Neural cell (in vitro differentiated cells): ENCODE results near the gene ZNF771. TPM values are rescaled to one million over a fixed set of nuclear protein-coding genes. Genes with fewer than 3 reads are reported as not detected.

Experiments
- H2AFZ ChIP-seq: fragments of 200-600, 300-800 bp; sonication (generic), shearing (Covaris generic); 2 replicates; pipeline ENCODE4 v1.6.0; 2014; ENCODE audit warnings: low read depth, mild to moderate bottlenecking, antibody characterized with exemption, low read length, moderate library complexity
- H3F3A ChIP-seq: fragments of 200-600 bp; shearing (Covaris generic); 2 replicates; pipeline ENCODE4 v1.6.1; 2016; ENCODE audit warnings: mild to moderate bottlenecking, moderate library complexity, mixed read lengths, antibody characterized with exemption, low read length; ENCODE audit not compliant: insufficient read depth, poor library complexity, severe bottlenecking
- H3K27ac ChIP-seq: fragments of 200-600, 300-800 bp; sonication (generic), shearing (Covaris generic); 2 replicates; pipeline ENCODE4 v1.5.1; 2014; ENCODE audit warnings: mild to moderate bottlenecking, low read length, moderate library complexity
- H3K27me3 ChIP-seq: fragments of 300-800, 200-600 bp; sonication (generic), shearing (Covaris generic); 2 replicates; pipeline ENCODE4 v1.6.0; 2014; ENCODE audit warnings: mild to moderate bottlenecking, low read depth, low read length, moderate library complexity; ENCODE audit not compliant: insufficient read depth
- H3K36me3 ChIP-seq: fragments of 300-800, 200-600 bp; sonication (generic), shearing (Covaris generic); 2 replicates; pipeline ENCODE4 v1.5.1; 2014; ENCODE audit warnings: mild to moderate bottlenecking, antibody characterized with exemption, low read length, moderate library complexity; ENCODE audit not compliant: insufficient read depth
- H3K4me2 ChIP-seq: fragments of 300-800, 200-600 bp; sonication (generic), shearing (Covaris generic); 2 replicates; pipeline ENCODE4 v1.6.0; 2014; ENCODE audit warnings: mild to moderate bottlenecking, low read length
- H3K4me3 ChIP-seq: fragments of 300-800, 200-600 bp; sonication (generic), shearing (Covaris generic); 2 replicates; pipeline ENCODE4 v1.5.1; 2014; ENCODE audit warnings: mild to moderate bottlenecking, low read length, moderate library complexity
- H3K79me2 ChIP-seq: fragments of 200-600 bp; shearing (Covaris generic); replicated peaks from 2 replicates; pipeline ENCODE4 v1.6.0; 2014; ENCODE audit warnings: mild to moderate bottlenecking, low read length, moderate library complexity; ENCODE audit not compliant: insufficient read depth
- H3K9ac ChIP-seq: fragments of 300-800, 200-600 bp; sonication (generic), shearing (Covaris generic); 2 replicates; pipeline ENCODE4 v1.6.1; 2016; ENCODE audit warnings: mild to moderate bottlenecking, low read length, mixed read lengths
- H3K9me2 ChIP-seq: fragments of 200-600 bp; shearing (Covaris generic); 2 replicates; pipeline ENCODE4 v1.6.1; 2016; ENCODE audit warnings: mild to moderate bottlenecking, low read length, mixed read lengths; ENCODE audit not compliant: insufficient read depth
- H3K9me3 ChIP-seq: fragments of 200-600, 300-800 bp; sonication (generic), shearing (Covaris generic); 2 replicates; pipeline ENCODE4 v1.6.1; 2016; ENCODE audit warnings: mild to moderate bottlenecking, mixed run types, low read length, moderate library complexity, mixed read lengths
- H4K20me1 ChIP-seq: fragments of 200-600 bp; shearing (Covaris generic); 2 replicates; pipeline ENCODE4 v1.6.1; 2016; ENCODE audit warnings: mild to moderate bottlenecking, mixed run types; ENCODE audit not compliant: insufficient read depth
- CTCF ChIP-seq: fragments of 450-650 bp; IDR thresholded peaks from 2 replicates; pipeline ENCODE4 v1.5.1; 2014; ENCODE audit warnings: antibody characterized with exemption, mild to moderate bottlenecking, moderate library complexity; ENCODE audit not compliant: poor library complexity, severe bottlenecking
- EP300 ChIP-seq: fragments of 450-650 bp; conservative IDR thresholded peaks from 2 replicates; pipeline ENCODE4 v1.6.1; 2014; ENCODE audit warnings: antibody characterized with exemption, mild to moderate bottlenecking, moderate library complexity; ENCODE audit not compliant: poor library complexity, severe bottlenecking
- EZH2 ChIP-seq: fragments of 200-600, 300-800 bp; shearing (Covaris generic), sonication (generic); IDR thresholded peaks from 2 replicates; pipeline ENCODE4 v1.6.1; 2014; ENCODE audit warnings: antibody characterized with exemption, low read length, borderline replicate concordance, mild to moderate bottlenecking; ENCODE audit not compliant: insufficient read depth, poor library complexity, severe bottlenecking
- MXI1 ChIP-seq: fragments of 450-650 bp; conservative IDR thresholded peaks from 2 replicates; pipeline ENCODE4 v1.6.1; 2014; ENCODE audit warnings: antibody characterized with exemption, mild to moderate bottlenecking; ENCODE audit not compliant: poor library complexity, severe bottlenecking
- POLR2AphosphoS5 ChIP-seq: IDR thresholded peaks from 2 replicates; pipeline ENCODE4 v1.6.1; 2012
- RAD21 ChIP-seq: fragments of 450-650 bp; conservative IDR thresholded peaks from 2 replicates; pipeline ENCODE4 v1.6.1; 2014; ENCODE audit warnings: antibody characterized with exemption, mild to moderate bottlenecking, moderate library complexity
- REST ChIP-seq: IDR thresholded peaks from 2 replicates; pipeline ENCODE4 v1.6.1; 2012; ENCODE audit warnings: borderline replicate concordance
- SMC3 ChIP-seq: fragments of 450-650 bp; conservative IDR thresholded peaks from 2 replicates; pipeline ENCODE4 v1.6.1; 2014; ENCODE audit warnings: antibody characterized with exemption, mild to moderate bottlenecking, moderate library complexity; ENCODE audit not compliant: poor library complexity
- TAF1 ChIP-seq: IDR thresholded peaks from 2 replicates; pipeline ENCODE4 v1.6.1; 2012; ENCODE audit warnings: low read depth
- polyA plus RNA-seq: library from polyadenylated mRNA; depleted of rRNA; stranded (reverse); fragments of >200 nt; gene quantifications from 2 replicates; pipeline ENCODE4 v1.2.3, GENCODE V29; 2014

ZNF771 gene
- polyA plus RNA-seq, 1 donor from 2014 or later, result 11.7 TPM

DNA sequence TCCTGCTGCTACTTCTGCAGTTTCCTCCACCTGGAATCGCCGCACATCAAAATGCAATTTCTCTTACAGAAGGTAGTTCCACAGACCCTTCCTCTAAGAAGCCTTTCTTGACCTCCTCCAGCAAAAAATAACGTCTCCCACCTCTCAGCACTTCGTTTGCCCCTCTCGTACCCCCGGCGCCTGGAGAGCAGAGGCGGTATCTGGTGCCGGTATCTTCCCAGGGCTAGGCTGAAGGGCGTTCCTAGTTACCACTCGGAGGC lies 21.9 kb downstream of the ZNF771 start:
- Histone ChIP-seq H3K9ac (peak overlapping the region; percentile 59), H3K79me2 (no peaks in the 10 kb centered on the region), H3K9me2 (no peaks in the 10 kb centered on the region), H3K4me2 (peak overlapping the region; percentile 71), H3K27ac (no peak overlapping the region), H3K4me3 (peak overlapping the region; percentile 74), H3K36me3 (no peaks in the 10 kb centered on the region), H3F3A (no peaks in the 10 kb centered on the region), H4K20me1 (no peaks in the 10 kb centered on the region), H2AFZ (peak overlapping the region; percentile 62), H3K27me3 (no peaks in the 10 kb centered on the region), H3K9me3 (no peaks in the 10 kb centered on the region)
- no peak for TF ChIP-seq EZH2
- TF ChIP-seq REST, result no peak
- no peak for TF ChIP-seq SMC3
- no peak for TF ChIP-seq EP300
- TF ChIP-seq CTCF, result no peak

DNA sequence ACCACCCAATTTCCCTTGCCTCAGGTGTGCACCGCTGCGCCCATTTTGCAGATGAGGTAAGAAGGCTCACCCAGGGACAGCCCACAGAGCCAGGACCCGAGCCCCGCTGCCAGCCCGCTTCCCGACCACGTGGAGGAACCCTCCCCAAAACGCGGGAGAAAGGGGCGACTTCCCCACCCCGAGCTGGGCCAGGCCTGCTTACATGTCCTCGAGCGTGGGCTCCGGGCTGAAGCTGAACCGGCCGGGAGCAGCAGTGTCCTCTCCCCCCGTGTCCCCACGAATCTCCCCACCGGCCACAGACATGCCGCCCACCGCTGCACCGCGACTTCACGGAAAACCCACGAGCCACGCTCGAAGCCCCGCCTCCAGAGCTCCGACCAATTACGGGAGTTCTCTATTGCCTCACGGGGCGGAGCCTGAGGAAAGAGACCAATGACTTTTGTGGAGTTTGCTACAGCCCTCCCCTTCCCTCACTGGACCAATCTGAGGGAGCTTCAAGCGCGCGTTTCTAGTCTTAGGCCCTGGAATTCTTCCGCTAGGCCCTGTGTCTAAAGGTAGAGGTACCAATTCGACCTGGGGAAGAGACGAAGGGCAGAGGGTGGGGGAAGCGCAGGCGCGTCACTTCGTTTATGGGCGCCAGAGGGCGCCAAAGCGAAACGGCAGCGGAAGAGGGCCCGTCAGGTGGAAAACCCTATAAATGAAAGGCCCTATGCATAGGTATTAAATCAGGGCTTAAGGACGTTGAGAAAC lies 22.4 kb downstream of the ZNF771 start, which contains the start of gene DCTPP1:
Gene DCTPP1 (minus strand): TSS at position 353 of the 750 bp plus-strand sequence. CDS start 50 bp downstream, at position 303.
- Histone ChIP-seq H3K9me2 (no peaks in the 10 kb centered on the region), H3K36me3 (no peaks in the 10 kb centered on the region), H3K4me3 (peak within 1 kb of the TSS; percentile 74), H3F3A (no peaks in the 10 kb centered on the region), H3K27ac (peak within 1 kb of the TSS; percentile 75), H3K27me3 (no peaks in the 10 kb centered on the region), H3K9ac (peak within 1 kb of the TSS; percentile 59), H3K4me2 (peak within 1 kb of the TSS; percentile 71), H4K20me1 (no peaks in the 10 kb centered on the region), H2AFZ (peak within 1 kb of the TSS; percentile 62), H3K9me3 (no peaks in the 10 kb centered on the region), H3K79me2 (no peaks in the 10 kb centered on the region)
- no peak for TF ChIP-seq EZH2
- peak; percentile 15 for TF ChIP-seq EP300
- TF ChIP-seq MXI1, result peak; percentile 97
- peak; percentile 99 for TF ChIP-seq CTCF
- peak; percentile 58 for TF ChIP-seq POLR2AphosphoS5
- peak; percentile 49 for TF ChIP-seq TAF1
- TF ChIP-seq RAD21, result peak; percentile 95
- TF ChIP-seq REST, result peak; percentile 55
- TF ChIP-seq SMC3, result peak; percentile 98
